HepG2 (cell line): ENCODE measurements around the gene PKP4. TPM values are rescaled to one million over a fixed set of nuclear protein-coding genes. Genes with fewer than 3 reads are reported as not detected.

Experiments used
- ATAC-seq: fragments of 200-7000 bp; cut with Tn5 transposase; 3 replicates; pipeline ENCODE4 v1.9.1; 2020; ENCODE audit warnings: mild to moderate bottlenecking, moderate library complexity
- BruUV-seq: library from RNA; stranded (reverse); fragments of 400-500 nt; replicated peaks from 2 replicates; lab custom pipeline; 2021; lab: Mats Ljungman, UMichigan
- CTCF ChIA-PET: fragments of 300-600 bp; formaldehyde crosslinking; extraction: SDS; loops from one replicate; lab custom pipeline; 2021; ENCODE audit warnings: low total read pairs, inconsistent platforms, low intra/inter-chr PET ratio; lab: Yijun Ruan, JAX
- POLR2A ChIA-PET: fragments of 350-600 bp; sonication (Branson Sonifier 250); formaldehyde crosslinking; loops from one replicate; lab custom pipeline; 2020; ENCODE audit warnings: antibody characterized with exemption, inconsistent platforms; lab: Yijun Ruan, JAX
- DNase-seq: peaks from one replicate; pipeline ENCODE4 v3.0.0-alpha.2; 2015; ENCODE audit warnings: low spot score
- FAIRE-seq: peaks from 3 replicates; lab custom pipeline; 2011; peaks lifted over from hg19 to GRCh38; lab: Jason Lieb, UNC
- H2AFZ ChIP-seq: one replicate; pipeline ENCODE4 v1.6.1; 2011; ENCODE audit warnings: low read length, inconsistent platforms
- H3K27ac ChIP-seq: fragments of 300-600 bp; 3 replicates; pipeline ENCODE4 v1.8.0; 2011; ENCODE audit warnings: mixed run types, mild to moderate bottlenecking, mixed read lengths, low read length, inconsistent platforms; ENCODE audit not compliant: insufficient read depth; ENCODE audit errors: extremely low read length
- H3K27me3 ChIP-seq, 2 experiments: fragments of 200-600 bp in 1 of 2; 2 replicates in 1 of 2; 3 replicates in 1 of 2; pipeline versions ENCODE4 v1.6.0 to v1.8.0; 2011; ENCODE audit warnings: low read length in 2 of 2, mild to moderate bottlenecking in 2 of 2, moderate library complexity in 2 of 2, inconsistent platforms in 1 of 2; ENCODE audit not compliant: insufficient read depth in 2 of 2, control insufficient read depth in 1 of 2
- H3K36me3 ChIP-seq, 2 experiments: fragments of 200-600 bp in 1 of 2; replicated peaks in 1 of 2; 2 replicates in 1 of 2; 3 replicates in 1 of 2; pipeline versions ENCODE4 v1.5.1 to v1.8.0; 2011; ENCODE audit warnings: low read length in 2 of 2, inconsistent platforms in 1 of 2; ENCODE audit not compliant: insufficient read depth in 2 of 2, control insufficient read depth in 1 of 2
- H3K4me1 ChIP-seq: 2 replicates; pipeline ENCODE4 v1.5.1; 2012; ENCODE audit warnings: low read length, inconsistent platforms; ENCODE audit not compliant: insufficient read depth
- H3K4me2 ChIP-seq: 2 replicates; pipeline ENCODE4 v1.6.0; 2011; ENCODE audit warnings: low read depth, low read length, inconsistent platforms
- H3K4me3 ChIP-seq, 3 experiments: fragments of 200-600 bp in 1 of 3; sonication (generic), shearing (Covaris generic) in 1 of 3; replicated peaks in 1 of 3; 2 replicates each; pipeline ENCODE4 v1.5.1; 2011 to 2016; ENCODE audit warnings: low read length in 3 of 3, inconsistent platforms in 2 of 3, low read depth in 2 of 3, mild to moderate bottlenecking in 2 of 3, control low read depth in 1 of 3, mixed read lengths in 1 of 3; ENCODE audit not compliant: insufficient read depth in 1 of 3
- H3K79me2 ChIP-seq: one replicate; pipeline ENCODE4 v1.6.1; 2011; ENCODE audit warnings: low read length, inconsistent platforms; ENCODE audit not compliant: insufficient read depth
- H3K9ac ChIP-seq: 2 replicates; pipeline ENCODE4 v1.6.0; 2011; ENCODE audit warnings: mild to moderate bottlenecking, low read depth, low read length, inconsistent platforms; ENCODE audit not compliant: insufficient read depth
- H3K9me3 ChIP-seq: 2 replicates; pipeline ENCODE4 v1.5.1; 2012; ENCODE audit warnings: mild to moderate bottlenecking, low read length
- H4K20me1 ChIP-seq: 2 replicates; pipeline ENCODE4 v1.6.0; 2011; ENCODE audit warnings: inconsistent platforms, mild to moderate bottlenecking, low read length, moderate library complexity; ENCODE audit not compliant: insufficient read depth
- ATRX ChIP-seq: sonication (generic); formaldehyde crosslinking; IDR thresholded peaks from 2 replicates; pipeline ENCODE4 v1.4.0; 2020; ENCODE audit warnings: missing genetic modification reagents, borderline replicate concordance
- MAFF ChIP-seq: IDR thresholded peaks from 2 replicates; pipeline ENCODE4 v1.6.1; 2011; ENCODE audit warnings: low read depth, low read length, improper control_type of control experiment
- MAFK ChIP-seq, 2 experiments: IDR thresholded peaks in 1 of 2; conservative IDR thresholded peaks in 1 of 2; 2 replicates each; pipeline ENCODE4 v1.6.1; 2011; ENCODE audit warnings: improper control_type of control experiment in 2 of 2, low read length in 2 of 2
- MEF2D ChIP-seq: sonication (generic); formaldehyde crosslinking; IDR thresholded peaks from 2 replicates; pipeline ENCODE4 v1.5.1; 2020; ENCODE audit warnings: mild to moderate bottlenecking, missing genetic modification reagents
- ZNF510 ChIP-seq: sonication (generic); formaldehyde crosslinking; IDR thresholded peaks from 2 replicates; pipeline ENCODE4 v1.4.0; 2020; ENCODE audit warnings: low read depth, mild to moderate bottlenecking, missing genetic modification reagents
- ZNF615 ChIP-seq: sonication (generic); formaldehyde crosslinking; IDR thresholded peaks from 2 replicates; pipeline ENCODE4 v1.5.0; 2020; ENCODE audit warnings: mild to moderate bottlenecking, missing genetic modification reagents, borderline replicate concordance
- WGBS: methylation state at CpG from one replicate; pipeline ENCODE4 v1.1.6; 2017; ENCODE audit warnings: low lambda C conversion rate; 5-methylcytosine and 5-hydroxymethylcytosine counted together
- in situ Hi-C: cut with HindIII; loops from 2 replicates; pipeline ENCODE4 v1.10.0; 2017; ENCODE audit warnings: low pct_unique_long_range_greater_than_20kb; ENCODE audit not compliant: extremely low pct_ligation_motif_present
- intact Hi-C: fragments of 100-400 bp; cut with micrococcal nuclease; formaldehyde crosslinking; loops from one replicate; pipeline ENCODE4 v1.10.0; 2022; ENCODE audit not compliant: unreplicated experiment
- polyA plus RNA-seq, 8 experiments: library from polyadenylated mRNA; depleted of rRNA in 3 of 8; stranded (reverse) in 7 of 8; unstranded in 1 of 8; fragments of >200 nt; fragmentation: Illumina TruSeq in 4 of 8; extraction: Trizol in 4 of 8; gene quantifications; 2 replicates each; pipeline versions ENCODE4 v1.2.1 to v1.2.3, GENCODE V29; 2011 to 2016; ENCODE audit warnings: low read depth in 4 of 8, missing spikeins in 1 of 8, mixed read lengths in 1 of 8; ENCODE audit not compliant: insufficient read depth in 1 of 8
- total RNA-seq, 5 experiments: library from RNA; depleted of rRNA; stranded (reverse); fragments of >200 nt; fragmentation: Illumina TruSeq; extraction: Trizol; gene quantifications; 2 replicates each; pipeline ENCODE4 v1.2.3, GENCODE V29; 2016; ENCODE audit warnings: low read depth in 1 of 5
- TF ChIP-seq, protein P1 (sequence below): IDR thresholded peaks from 2 replicates; pipeline ENCODE4 v1.6.1; 2012; ENCODE audit warnings: low read length, improper control_type of control experiment

PKP4 gene
- total and polyA plus RNA-seq, 2 of the 13 experiments (the other 11 are each of a cell fraction or from before 2014, with no cell fraction given), result 80.9 to 90.5 TPM

DNA sequence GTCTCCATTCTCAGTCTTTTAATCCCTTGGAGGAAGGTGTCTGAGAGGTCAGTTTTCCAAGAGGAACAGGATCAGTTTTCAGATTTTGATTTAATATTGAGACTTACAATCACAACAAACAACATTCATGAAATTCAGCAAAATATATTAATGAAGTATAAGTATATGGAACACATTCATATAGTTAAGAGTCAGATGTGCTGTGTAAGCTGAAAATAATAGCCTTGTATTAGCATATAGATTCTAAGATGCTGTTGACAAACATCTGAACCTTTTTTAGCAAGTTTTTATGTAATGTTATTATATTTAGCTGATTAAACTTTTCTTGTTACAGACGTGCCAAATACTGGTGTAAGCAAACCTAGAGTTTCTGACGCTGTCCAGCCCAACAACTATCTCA lies 163.9 kb downstream of the PKP4 start:
- 94% methylated on average over 2 of the region's 2 CpGs for WGBS
- H3K27me3 ChIP-seq, result no peaks in the 10 kb centered on the region
- H3K36me3 ChIP-seq, result peaks cover 25 to 62% of the 10 kb centered on the region in 2 experiments
- ATAC-seq (no peak), FAIRE-seq (no peak), DNase-seq (no peak)
- H3K79me2 ChIP-seq, result no peaks in the 10 kb centered on the region
- H3K9me3 ChIP-seq, result no peaks in the 10 kb centered on the region
- H2AFZ ChIP-seq, result no peak overlapping the region
- peaks cover 22% of the 10 kb centered on the region for H3K4me1 ChIP-seq
- TF ChIP-seq MAFK (conservative IDR thresholded peaks at IDR 0.05 in 1 of 2, IDR thresholded peaks at IDR 0.05 in 1 of 2; ENCODE audit: low read length in 2 of 2) (peak; percentile 40 to 58), MAFF (peak; percentile 43), MEF2D (no peak), ZNF510 (no peak), ZNF615 (CRISPR knock-in tag) (no peak), ATRX (CRISPR knock-in tag) (no peak)
- TF ChIP-seq, protein P1, sequence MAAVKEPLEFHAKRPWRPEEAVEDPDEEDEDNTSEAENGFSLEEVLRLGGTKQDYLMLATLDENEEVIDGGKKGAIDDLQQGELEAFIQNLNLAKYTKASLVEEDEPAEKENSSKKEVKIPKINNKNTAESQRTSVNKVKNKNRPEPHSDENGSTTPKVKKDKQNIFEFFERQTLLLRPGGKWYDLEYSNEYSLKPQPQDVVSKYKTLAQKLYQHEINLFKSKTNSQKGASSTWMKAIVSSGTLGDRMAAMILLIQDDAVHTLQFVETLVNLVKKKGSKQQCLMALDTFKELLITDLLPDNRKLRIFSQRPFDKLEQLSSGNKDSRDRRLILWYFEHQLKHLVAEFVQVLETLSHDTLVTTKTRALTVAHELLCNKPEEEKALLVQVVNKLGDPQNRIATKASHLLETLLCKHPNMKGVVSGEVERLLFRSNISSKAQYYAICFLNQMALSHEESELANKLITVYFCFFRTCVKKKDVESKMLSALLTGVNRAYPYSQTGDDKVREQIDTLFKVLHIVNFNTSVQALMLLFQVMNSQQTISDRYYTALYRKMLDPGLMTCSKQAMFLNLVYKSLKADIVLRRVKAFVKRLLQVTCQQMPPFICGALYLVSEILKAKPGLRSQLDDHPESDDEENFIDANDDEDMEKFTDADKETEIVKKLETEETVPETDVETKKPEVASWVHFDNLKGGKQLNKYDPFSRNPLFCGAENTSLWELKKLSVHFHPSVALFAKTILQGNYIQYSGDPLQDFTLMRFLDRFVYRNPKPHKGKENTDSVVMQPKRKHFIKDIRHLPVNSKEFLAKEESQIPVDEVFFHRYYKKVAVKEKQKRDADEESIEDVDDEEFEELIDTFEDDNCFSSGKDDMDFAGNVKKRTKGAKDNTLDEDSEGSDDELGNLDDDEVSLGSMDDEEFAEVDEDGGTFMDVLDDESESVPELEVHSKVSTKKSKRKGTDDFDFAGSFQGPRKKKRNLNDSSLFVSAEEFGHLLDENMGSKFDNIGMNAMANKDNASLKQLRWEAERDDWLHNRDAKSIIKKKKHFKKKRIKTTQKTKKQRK, result no peak
- H3K27ac ChIP-seq, result no peak overlapping the region
- ChIA-PET POLR2A (no interaction called here), CTCF (no interaction called here)
- BruUV-seq, result no TSS peak
- H3K4me2 ChIP-seq, result no peak overlapping the region
- H4K20me1 ChIP-seq, result no peaks in the 10 kb centered on the region
- intact Hi-C loops (no loop called here), in situ Hi-C loops (no loop called here)
- H3K4me3 ChIP-seq, result no peak overlapping the region
- no peak overlapping the region for H3K9ac ChIP-seq
